NCI-H345 (cell line): Measurements from ENCODE around the gene RAI1.
A peak's percentile ranks its signal among the peaks of the same experiment; 100 is the strongest.
"Not testable (repeated sequence)": the region's sequence is repeated elsewhere in the genome, so short reads cannot be mapped to it uniquely, and the experiment has no call there.

Experiments used
- DNase-seq: peaks from one replicate; lab custom pipeline; 2025; lab: John Stamatoyannopoulos, UW

The RAI1 gene

DNA sequence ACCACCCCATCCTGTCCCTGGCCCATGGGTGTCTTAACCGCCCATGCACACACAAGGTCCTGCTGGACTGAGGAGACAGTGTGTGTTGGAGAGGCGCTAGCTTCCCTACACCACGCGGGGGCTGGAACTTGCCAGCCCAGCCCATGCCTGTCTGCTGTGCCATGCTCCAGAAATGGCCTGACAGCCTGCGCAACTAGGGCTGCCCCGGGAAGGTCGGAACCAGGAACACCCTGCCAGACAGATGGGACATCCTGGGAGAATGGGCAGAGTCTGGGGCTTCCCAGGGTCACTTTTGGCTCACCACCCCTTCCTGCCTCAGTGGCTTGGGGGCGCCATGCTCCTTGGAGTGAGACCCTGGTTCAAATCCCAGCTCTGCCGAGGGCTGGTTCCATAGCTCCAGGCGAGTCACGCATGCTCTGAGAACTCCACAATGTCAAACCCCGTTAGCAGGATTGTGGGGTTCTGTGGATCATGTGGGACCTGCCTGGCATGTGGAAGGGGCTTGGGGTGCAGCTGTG, 119.3 kb downstream of the RAI1 start:
- no peak for DNase-seq

DNA sequence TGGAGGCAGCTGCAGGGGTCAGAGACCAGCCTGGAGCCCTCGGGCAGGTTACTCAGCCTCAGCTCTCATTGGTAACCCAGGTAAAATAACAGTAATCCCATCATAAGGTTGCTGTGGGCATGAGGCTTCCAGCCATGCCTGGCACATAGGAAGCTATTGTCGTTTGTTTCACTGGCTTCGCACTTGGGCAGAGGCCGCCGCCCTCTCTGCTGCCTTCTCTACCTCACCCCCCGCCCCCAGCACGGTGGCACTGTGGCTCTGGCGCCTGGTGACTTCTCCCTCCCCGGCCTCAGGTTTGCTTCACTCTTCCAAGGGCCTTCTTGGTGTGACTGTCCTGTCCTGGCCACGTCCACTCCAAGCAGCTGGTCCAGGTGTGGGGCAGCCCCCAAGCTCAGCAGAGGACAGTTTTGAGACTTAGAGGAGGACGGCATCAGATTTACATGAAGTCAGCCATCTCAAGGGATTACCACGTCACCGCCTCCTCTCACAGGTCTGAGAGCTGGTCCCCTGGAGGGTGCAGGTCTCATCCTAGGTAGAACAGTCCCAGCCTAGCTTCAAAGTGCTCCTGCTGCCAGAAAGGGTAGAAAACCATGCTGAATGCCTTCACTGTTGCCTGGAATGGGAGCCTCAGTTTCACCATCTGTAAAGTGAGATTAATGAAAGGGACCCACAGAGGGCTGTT, 120.7 kb downstream of the RAI1 start:
- no peak for DNase-seq

DNA sequence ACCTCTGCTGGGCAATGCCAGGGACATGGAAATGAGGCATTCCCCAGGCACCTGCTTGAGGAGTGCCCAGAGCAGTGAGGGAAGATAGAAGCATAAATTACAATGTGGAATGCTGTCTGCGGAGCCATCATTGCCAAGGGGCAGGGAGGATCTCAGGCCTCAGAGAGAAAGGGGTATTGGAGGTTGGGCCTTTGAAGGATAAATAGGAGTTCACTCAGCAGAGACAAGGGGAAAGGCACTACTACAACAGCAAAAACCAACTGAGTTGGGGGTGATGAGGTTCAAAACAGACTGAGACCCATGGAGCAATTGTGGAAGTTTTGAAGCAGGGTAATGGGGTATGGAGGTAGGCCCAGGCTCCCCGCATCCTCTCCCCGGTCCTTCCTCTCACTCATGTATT, 122.7 kb downstream of the RAI1 start:
- no peak for DNase-seq

DNA sequence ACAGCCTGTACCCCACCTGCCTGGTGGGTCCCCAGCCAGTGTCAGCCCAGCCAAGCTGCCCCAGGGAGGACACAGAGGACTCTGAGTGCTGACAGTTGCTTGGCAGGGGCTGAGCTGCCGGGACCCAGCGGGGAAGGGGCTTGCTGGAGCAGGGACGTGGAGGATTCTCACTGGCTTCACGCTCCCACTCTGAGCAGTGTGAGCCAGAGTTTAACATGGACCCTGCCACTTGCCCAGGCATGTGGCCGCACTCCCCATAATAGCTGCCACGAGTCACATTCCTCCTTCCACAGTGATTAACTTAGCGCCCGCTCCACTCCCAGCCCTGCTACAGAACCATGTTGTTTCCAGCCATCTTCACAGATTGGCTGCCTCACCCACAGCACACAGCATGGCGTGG, 124.3 kb downstream of the RAI1 start:
- DNase-seq, result no peak

DNA sequence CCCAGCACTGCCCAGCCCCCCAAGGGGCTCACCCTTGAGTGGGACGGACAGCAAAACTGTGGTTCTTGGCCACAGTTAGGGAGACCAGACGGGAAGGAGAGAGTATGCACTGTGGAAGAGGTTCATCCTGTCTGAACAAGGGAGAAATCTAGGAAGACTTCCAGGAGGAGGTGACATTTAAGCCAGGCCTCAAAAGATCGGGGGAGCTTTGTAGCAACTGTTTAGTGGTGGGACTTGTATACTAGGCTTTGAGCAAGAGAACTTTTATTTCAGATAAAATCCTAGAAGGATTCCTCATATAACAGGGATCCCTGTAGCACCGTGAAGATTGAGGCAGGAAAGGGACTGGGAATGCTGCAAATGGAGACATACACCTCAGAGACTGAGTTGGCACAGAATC, 124.8 kb downstream of the RAI1 start:
- no peak for DNase-seq

DNA sequence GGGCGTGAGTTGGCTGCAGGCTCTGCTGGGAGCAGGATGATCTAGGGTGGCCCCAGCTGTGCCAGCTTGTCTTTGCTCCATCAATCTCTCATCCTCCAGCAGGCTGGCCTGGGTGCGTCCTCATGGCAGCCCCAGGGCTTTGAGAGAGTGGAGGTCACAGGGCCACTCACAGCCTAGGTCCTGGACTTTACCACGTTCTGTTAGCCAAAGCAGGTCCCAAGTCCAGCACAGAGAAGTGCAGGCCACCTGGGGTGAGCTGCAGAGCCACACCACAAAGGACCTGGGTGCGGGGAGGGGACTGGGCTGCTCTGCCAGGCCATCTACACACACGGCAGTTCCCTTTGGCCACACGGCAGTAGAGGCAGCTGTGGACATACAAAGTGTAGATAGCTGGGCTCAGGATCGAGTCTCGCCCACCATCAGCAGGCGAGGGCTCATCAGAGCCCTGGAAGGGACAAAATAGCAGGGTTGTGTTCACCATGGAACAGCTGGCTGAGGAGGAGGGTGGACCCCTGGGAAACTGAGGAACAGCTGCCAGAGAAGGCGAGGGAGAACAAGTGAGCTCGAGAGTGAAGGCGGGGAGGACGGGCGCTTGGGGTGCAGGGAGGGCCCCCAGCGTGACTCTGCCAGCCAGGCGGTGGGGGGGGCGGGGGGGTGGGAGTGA, 125.5 kb downstream of the RAI1 start:
- no peak for DNase-seq

DNA sequence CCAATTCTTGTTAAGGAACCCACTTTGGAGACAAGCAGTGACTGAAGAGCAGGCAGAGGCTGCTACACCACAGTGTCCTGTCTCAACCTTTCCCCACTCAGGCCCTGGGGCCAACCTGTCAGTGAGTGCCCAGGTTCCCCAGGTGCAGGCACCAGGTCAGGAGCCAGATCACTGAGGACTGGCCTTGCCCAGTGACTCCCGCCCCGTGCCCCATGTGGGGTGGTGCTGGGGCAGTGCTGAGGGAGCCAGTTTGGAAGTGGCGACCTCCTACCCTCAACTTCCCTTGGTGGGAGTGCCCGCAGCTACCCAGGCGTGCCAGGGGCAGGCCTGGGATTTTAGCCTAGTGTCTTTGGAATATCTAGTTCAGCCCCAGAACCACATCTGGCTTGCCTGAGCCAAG, 126.2 kb downstream of the RAI1 start:
- no peak for DNase-seq

DNA sequence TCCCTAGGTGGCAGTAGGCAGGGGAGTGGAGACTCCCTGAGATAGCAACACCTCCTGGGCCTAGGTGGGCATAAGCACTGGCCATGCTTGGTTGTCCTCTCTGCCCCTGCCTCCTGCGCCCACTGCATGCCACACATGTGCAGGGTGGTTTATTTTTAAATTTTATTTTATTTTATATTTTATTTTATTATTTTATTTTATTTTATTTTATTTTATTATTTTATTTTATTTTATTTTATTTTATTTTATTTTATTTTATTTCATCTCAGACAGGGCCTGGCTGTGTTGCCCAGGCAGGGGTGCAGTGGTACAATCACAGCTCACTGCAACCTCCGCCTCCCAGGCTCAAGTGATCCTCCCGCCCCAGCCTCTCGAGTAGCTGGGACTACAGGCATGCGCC, 126.9 kb downstream of the RAI1 start:
- not testable (repeated sequence) for DNase-seq

DNA sequence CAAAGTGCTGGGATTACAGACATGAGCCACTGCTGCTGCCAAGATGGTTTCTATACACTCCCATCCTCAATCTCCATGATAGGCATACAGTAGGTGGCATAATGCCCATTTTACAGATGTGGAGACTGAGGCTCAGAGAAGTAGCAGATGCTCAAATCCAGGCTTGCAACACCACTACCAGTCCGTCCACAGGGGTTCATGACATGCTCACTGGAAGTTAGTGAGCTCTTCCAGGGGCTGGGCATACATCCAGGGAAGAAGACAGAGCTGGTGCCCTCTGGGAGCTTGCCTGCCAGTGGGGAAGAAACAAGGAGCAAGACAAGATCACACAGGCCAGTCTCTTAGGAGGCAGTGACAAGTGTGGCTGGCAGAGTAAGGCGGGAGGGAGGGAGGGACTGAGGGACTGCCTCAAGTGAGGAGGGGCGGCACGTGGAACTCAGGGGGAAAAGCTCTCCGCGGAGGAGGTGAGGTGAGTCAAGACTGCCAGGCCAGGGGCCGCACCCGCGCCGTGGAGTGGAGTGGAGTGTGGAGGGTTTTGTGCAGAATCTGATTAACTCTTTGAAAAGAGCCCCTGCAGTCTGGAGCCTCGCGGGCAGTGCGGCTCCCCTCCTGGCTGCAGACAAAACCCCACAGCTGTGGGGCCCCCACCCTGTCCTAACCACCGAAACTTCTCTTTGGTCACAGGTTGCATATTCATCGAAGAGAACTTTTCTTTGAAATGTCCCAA, 127.6 kb downstream of the RAI1 start:
- no peak for DNase-seq

DNA sequence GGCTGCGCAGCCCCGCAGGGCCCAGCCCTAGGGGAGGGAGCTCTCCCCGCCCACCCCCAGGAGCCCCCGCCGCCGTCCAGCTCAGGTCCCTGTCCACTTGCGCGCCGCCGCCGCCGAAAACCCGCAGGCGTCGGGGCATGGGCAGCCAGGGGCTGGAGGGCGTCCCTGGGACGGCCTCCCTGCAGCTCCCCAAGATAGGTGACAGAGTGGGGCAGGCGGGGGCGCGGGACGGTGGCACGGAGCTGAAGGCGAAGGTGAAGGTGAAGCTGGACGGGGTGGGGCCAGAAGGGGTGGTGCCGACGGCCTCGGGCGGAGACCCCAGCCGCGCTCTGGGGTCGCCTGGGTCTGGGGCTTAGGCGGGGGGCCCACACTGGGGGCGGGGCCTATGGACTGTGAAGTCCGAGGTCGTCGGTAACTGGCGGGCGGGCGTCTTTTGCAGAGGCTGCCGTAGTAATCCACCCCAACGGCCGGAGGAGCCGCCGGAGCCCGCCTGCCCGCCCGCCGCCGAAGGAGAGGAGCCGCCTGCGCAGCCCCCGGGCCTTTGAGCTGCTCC, 128.3 kb downstream of the RAI1 start:
- no peak for DNase-seq

DNA sequence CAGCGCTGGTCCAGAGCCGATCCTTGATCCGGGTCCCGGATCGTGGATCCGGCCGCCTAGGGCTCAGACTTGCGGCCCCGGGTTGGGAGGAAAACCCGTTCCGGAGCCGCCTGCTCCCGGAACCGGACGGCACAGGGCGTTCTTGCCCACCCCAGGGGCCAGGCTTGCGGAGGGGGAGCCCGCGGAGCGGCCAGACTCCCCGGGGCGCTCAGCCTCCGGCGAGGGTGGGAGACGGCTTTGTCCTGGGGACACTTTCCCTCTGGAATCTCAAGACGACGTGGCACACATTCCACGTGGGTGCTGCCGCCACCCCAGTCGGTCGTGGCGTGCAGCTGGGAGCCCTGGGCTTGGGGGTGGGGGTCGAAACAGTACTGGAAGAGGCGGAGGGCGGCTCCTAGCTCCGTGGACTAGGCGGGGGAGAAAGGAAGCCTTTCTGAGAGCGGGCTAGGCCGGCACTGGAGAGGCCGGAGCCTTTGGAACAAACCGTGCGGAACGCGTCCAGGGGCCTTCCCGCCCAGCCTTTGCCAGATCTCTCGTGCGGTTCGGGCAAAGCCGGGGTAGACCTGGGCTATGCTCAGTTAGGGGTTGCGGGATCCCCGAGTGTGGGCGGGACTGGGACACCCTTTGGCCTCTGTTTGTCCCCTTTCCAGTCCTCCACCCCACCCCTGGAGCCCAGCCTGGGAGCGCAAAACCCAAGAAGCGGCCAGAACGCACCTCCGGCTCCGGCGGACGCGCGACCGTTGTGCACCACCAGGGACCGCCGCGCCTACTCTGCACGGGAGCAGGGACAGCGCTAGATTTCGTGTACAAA, 129.0 kb downstream of the RAI1 start:
- DNase-seq, result no peak

DNA sequence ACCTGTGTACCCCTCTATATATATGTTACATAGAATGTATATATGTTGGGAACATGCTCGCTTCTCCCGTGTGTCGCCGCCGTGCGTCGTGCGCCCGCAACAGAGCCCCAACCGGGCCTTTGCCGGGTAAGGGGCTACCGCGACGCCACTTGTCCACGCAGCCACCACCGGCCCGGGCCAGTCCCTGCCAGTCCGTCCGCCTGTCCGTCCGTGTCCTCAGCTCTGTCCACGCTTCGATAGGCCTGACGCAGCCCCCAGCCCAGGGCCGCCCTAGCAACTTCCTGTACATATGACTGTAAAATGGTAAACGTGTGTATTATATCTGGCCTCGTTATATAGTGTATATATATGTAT, 129.6 kb downstream of the RAI1 start:
- DNase-seq, result no peak

DNA sequence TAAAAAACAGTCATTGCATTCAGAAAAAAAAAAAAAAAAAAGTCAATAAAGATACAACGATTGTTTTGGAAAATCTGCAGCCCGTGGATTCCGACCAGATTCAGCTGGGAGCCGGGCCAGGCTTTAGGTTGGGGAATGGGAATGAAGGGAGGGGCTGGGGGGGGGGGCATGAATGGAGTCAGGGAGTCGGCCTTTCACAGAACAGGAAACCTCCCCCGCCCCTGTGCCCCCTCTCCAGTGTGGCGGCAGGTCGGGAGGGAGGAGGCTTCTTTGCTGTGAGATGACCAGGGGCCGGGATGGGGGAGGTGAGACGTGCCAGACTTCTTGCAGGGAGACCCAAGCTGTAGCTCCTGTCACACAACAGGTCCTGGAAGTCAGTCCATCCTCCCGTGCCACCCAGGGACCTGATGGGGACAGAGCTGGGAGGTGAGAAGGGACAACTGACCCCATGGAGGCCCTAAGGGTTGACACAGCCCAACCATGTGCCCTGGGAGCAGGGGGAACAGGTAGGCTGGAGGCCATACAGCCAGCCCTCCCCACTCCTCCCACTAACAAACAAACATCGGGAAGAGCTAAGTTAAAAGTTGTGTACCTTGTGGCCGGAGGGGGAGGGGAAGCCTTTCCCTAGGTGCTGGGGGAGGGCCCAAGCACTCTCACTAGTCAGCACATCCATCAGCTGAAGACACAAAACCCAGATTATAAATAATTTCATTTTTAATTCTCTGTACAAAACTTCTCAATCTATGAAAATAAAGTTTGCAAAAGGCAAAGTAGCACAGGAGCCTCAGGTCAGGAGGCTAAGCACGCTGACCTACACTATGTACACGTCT, 130.3 kb downstream of the RAI1 start:
- DNase-seq, result no peak

DNA sequence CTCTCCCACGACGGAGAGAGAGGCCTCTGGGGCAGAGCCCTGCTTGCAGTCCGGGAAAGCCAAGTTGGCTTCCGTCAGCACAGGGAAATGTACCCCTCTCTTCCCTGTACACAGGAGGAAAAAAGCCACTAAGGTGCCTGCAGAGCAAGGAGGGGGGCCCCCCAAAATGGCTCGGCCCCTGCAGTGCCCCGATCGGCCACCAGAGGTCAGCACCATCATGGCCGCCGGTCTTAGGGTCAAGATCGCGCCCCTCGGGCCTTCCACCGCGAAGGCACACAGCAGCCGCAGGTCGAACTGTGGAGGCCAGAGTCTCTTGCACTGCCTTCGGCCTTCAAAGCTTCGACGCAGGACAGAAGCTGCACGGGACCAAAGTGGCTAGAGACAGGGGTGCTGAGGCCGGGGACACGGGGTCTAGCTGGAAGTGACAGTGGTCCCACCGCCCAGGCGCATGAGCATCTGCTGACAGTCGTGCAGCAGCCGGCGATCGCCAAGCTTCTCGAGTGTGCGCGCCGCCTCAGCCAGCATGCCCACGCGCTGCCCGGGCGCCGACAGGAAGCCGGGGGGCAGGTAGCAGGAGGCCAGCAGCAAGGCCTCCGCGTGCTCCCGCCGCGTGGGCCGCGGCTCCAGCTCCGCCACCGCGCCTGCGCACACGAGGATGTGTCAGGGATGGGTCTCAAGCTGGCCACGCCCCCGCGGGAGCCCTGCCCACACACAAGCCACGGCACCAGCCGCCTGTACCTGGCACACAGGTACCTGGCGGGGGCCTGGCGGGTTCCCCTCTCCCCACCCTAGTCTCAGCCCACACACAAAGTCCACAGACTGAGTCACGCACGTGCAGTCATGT, 131.2 kb downstream of the RAI1 start:
- DNase-seq, result peak; percentile 6

DNA sequence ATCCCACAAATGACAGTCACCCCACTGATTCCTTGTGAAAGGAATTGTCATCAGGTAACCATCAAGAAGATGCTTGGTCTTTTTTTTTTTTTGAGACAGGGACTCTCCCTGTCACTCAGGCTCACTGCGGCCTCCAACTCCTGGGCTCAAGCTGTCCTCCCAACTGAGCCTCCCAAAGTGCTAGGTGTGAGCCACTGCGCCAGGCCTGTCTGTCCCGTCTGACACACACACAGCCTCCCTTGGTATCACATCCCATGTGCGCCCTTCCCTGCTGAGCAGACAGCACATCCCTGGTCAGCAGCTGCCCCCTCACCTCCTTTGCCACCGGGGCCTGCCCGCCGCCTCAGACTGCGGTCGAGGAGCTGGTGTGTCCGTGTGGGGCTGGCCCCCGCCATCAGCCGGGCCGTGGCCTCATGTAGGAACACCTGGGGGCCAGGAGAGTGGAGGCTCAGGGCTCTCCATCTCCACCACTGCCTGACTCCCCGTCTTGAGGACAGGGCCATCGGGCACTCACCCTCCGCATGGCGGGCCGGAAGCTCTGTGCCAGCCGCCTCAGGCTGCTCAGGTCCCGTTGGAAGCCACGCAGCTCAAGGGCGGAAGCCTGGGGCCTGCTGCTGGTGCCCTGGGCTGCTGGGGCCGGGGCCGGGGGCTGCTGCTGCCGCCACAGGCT, 131.9 kb downstream of the RAI1 start:
- no peak for DNase-seq

DNA sequence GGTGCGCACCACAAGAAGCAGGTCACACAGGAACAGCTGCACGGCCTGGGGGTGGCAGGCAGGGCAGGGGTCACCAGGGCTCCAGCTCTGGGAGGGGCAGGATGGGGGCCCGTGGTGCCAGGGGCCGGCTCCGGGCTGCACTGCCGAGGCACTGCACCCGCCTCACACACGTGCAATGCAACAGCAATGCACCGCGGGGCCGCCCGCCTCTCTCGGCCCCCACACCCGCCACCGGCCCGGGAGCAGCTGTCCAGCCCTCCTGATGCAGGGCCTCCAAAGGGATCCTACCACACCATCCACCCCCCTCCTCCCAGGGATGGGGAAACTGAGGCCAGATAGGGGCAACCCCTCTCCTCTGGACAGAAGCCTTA, 132.5 kb downstream of the RAI1 start:
- no peak for DNase-seq

DNA sequence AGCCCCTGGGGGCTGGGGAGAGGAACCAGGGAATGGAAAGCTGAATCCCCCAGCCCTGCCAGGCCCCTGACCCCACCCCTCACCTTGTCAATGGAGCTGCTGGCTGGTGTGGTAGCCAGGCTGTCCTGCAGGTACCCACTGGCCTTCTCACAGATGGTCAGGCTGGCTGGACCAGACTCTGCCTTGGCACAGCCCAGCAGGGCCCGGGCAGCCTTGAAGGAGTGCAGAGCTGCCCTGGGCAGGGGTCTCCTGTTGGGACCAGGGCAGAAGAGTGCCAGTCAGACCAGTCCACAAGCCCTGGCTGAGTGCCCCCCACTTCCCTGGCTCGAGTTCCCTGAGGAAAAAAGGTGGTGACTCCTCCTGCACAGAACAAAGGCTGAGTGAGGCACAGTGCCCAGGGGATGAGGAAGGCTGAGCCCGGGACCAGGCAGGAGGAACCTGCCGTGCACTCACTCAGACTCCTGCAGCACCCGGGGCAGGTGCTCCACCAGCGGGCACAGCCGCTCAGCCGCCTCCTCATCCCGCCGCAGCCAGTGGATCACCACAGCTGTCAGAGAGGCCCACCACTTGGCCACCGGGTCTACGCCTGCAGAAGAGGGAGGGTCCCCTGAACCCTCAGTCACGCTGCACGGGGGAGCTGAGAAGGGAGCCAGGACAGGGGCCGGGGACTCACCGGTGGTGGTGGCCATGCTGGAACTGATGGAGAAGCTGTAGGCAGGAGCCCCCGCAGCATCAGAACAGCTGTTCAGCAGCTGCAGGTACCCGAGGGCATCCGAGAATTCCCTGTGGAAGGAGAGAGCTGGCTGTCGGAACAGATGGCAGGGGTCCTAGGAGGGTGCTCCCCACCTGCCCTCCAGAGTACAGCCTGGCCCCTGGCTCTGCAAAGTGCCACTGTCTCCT, 133.2 kb downstream of the RAI1 start:
- no peak for DNase-seq

DNA sequence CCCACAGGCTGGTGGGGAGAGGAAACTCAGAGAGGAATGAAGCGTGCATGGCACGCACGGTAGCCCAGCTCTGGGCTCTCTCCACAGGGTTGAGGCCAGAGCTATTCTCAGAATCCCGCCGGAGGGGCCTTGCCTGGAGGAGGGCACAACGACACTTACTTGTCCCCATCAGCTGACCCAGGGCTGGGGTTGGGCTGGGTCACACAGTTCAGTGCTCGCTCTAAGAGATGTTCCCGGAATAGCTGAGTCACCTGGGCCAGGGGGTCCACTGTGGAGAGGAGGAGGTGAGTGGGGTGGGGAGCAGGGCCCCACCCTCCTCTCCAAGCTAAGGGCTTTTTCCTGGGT, 133.8 kb downstream of the RAI1 start:
- DNase-seq, result no peak
